Measurements from ENCODE around the gene SCN1B. TPM values are rescaled to one million over a fixed set of nuclear protein-coding genes. Genes with fewer than 3 reads are reported as not detected.
A peak's percentile ranks its signal among the peaks of the same experiment; 100 is the strongest.
"Not testable (repeated sequence)": the region's sequence is repeated elsewhere in the genome, so short reads cannot be mapped to it uniquely, and the experiment has no call there.

Gene SCN1B
- total and polyA plus RNA-seq, 5 donors: 74.3 to 134 (median 88.1) TPM

DNA sequence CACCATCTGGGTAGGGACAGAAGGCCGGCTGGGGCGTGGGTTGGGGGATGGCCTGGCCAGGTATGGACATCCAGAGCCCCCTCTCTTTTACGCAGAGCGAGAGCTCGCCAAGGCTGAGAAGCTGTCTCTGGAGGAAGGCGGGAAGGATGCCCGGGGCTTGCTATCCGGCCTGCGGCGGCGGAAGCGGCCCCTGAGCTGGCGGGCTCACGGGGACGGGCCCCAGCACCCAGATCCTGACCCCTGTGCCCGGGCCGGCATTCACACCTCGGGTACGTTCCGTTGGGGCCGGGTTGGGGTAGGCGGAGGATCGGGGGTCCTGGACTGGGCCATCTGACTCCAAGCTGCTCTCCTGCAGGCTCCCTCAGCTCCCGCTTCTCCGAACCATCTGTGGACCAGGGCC is 8.7 kb upstream of the SCN1B start:
- WGBS: 96% methylated on average over 25 of the region's 25 CpGs
- ATAC-seq: no peak
- DNase-seq: no peak
- Histone ChIP-seq H3K9me3 (ENCODE audit: control insufficient read depth, low read length) (no peaks in the 10 kb centered on the region), H3K4me3 (ENCODE audit: low read length) (no peak overlapping the region), H3K27me3 (ENCODE audit: control insufficient read depth, insufficient read depth) (no peaks in the 10 kb centered on the region), H3K27ac (ENCODE audit: low read length) (no peak overlapping the region), H3K4me1 (ENCODE audit: control insufficient read depth, insufficient read depth, low read length) (no peaks in the 10 kb centered on the region)
- intact Hi-C loops (cut with DNase I): no loop called here

- Histone ChIP-seq H3K4me3 (ENCODE audit: low read length) (no peak overlapping the region), H3K9me3 (ENCODE audit: control insufficient read depth, low read length) (no peaks in the 10 kb centered on the region), H3K4me1 (ENCODE audit: control insufficient read depth, insufficient read depth, low read length) (no peaks in the 10 kb centered on the region), H3K27ac (ENCODE audit: low read length) (no peak overlapping the region), H3K27me3 (ENCODE audit: control insufficient read depth, insufficient read depth) (no peaks in the 10 kb centered on the region)
- intact Hi-C loops (cut with DNase I): no loop called here
- ATAC-seq (peak in 1 of 2 donors; percentile 2), DNase-seq (no peak)
- WGBS: 79% methylated on average over 14 of the region's 14 CpGs
These were observed 7.8 kb upstream of the SCN1B start for GRCh38 chr19:35022460-35022859.

- Histone ChIP-seq H3K27me3 (ENCODE audit: control insufficient read depth, insufficient read depth) (no peaks in the 10 kb centered on the region), H3K4me3 (ENCODE audit: low read length) (no peak overlapping the region), H3K9me3 (ENCODE audit: control insufficient read depth, low read length) (no peaks in the 10 kb centered on the region), H3K27ac (ENCODE audit: low read length) (no peak overlapping the region), H3K4me1 (ENCODE audit: control insufficient read depth, insufficient read depth, low read length) (no peaks in the 10 kb centered on the region)
- peak in 2 of 3 donors; percentile 57 to 73 for DNase-seq
- intact Hi-C loops (cut with DNase I): no loop called here
- ATAC-seq: no peak
- WGBS: 83% methylated on average over 19 of the region's 19 CpGs
These were observed 6.8 kb upstream of the SCN1B start for GRCh38 chr19:35023428-35023827.

DNA sequence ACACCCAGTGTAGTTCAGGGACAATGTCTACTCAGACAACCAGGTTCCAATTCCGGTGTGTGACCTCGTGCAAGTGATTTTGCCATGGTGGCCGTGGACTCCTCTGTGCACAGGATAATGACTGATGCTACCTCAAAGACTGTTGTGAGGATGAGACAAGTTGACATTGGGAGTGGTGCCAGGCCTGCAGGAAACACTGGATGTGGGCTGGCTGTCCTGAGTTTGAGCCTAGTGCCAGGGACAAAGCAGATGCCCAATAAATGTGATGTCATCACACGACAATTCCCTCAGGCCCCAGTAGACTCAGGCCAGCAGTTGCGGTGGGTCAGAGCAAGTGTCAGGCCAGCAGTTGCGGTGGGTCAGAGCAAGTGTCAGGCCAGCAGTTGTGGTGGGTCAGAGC is 6.2 kb upstream of the SCN1B start:
- WGBS: 75% methylated on average over 6 of the region's 6 CpGs
- H3K4me3 ChIP-seq (ENCODE audit: low read length): no peak overlapping the region
- H3K9me3 ChIP-seq (ENCODE audit: control insufficient read depth, low read length): no peaks in the 10 kb centered on the region
- ATAC-seq: no peak
- H3K27ac ChIP-seq (ENCODE audit: low read length): no peak overlapping the region
- no peak for DNase-seq
- intact Hi-C loops (cut with DNase I): no loop called here
- no peaks in the 10 kb centered on the region for H3K27me3 ChIP-seq (ENCODE audit: control insufficient read depth, insufficient read depth)
- H3K4me1 ChIP-seq (ENCODE audit: control insufficient read depth, insufficient read depth, low read length): no peaks in the 10 kb centered on the region

- peaks cover 2% of the 10 kb centered on the region for H3K4me1 ChIP-seq (ENCODE audit: control insufficient read depth, insufficient read depth, low read length)
- DNase-seq: peak in 2 of 3 donors; percentile 39 to 45
- no peak overlapping the region for H3K4me3 ChIP-seq (ENCODE audit: low read length)
- H3K27ac ChIP-seq (ENCODE audit: low read length): no peak overlapping the region
- H3K27me3 ChIP-seq (ENCODE audit: control insufficient read depth, insufficient read depth): no peaks in the 10 kb centered on the region
- H3K9me3 ChIP-seq (ENCODE audit: control insufficient read depth, low read length): no peaks in the 10 kb centered on the region
- intact Hi-C loops (cut with DNase I): no loop called here
- ATAC-seq: no peak
- WGBS: 88% methylated on average over 21 of the region's 21 CpGs
These were observed 4.3 kb upstream of the SCN1B start for GRCh38 chr19:35025969-35026368.

DNA sequence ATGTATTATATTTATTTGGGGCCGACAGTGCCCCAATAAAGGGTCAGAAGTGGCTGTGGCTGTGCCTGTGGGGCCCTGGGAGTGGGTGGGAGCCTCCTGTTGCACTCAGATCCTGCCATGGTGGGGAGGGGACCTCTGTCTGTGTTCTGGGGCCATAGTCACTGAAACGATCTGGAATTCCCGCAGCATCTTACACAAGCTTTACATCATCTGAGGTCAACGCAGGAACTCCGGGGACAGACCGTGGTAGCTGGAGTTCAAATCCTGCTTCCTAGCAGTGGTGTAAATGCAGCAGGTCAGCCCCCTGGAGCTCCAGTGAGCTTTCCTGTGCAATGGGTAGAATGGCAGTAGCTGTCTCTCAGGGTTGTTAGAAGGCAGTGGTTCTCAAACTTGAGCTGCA is 3.9 kb upstream of the SCN1B start:
- ATAC-seq: no peak
- Histone ChIP-seq H3K9me3 (ENCODE audit: control insufficient read depth, low read length) (no peaks in the 10 kb centered on the region), H3K27me3 (ENCODE audit: control insufficient read depth, insufficient read depth) (no peaks in the 10 kb centered on the region), H3K4me3 (ENCODE audit: low read length) (no peak overlapping the region), H3K4me1 (ENCODE audit: control insufficient read depth, insufficient read depth, low read length) (peaks cover 2% of the 10 kb centered on the region), H3K27ac (ENCODE audit: low read length) (no peak overlapping the region)
- DNase-seq: no peak
- intact Hi-C loops (cut with DNase I): no loop called here
- WGBS: 76% methylated on average over 6 of the region's 6 CpGs

DNA sequence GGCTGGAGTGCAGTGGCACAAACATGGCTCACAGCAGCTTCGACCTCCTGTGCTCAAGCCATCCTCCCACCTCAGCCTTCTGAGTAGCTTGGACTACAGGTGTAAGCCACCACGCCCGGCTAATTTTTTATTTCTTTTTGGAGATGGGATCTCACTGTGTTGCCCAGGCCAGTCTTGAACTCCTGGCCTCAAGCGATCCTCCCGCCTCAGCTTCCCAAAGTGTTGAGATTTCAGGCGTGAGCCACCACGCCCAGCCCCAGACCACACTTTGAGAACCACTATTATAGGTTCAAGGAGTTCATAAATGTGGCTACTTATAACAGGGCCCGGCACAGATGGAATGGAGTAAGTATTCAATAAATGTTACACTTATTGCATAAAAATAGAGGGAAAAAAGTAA is 3.3 kb upstream of the SCN1B start:
- no peak overlapping the region for H3K4me3 ChIP-seq (ENCODE audit: low read length)
- 87% methylated on average over 8 of the region's 8 CpGs for WGBS

GRCh38 chr19:35027851-35028599 is 2.2 kb upstream of the SCN1B start:
- Histone ChIP-seq H3K4me3 (ENCODE audit: low read length) (no peak overlapping the region), H3K27me3 (ENCODE audit: control insufficient read depth, insufficient read depth) (no peaks in the 10 kb centered on the region), H3K27ac (ENCODE audit: low read length) (peak overlapping the region; percentile 12), H3K4me1 (ENCODE audit: control insufficient read depth, insufficient read depth, low read length) (peaks cover 2% of the 10 kb centered on the region), H3K9me3 (ENCODE audit: control insufficient read depth, low read length) (no peaks in the 10 kb centered on the region)
- intact Hi-C loops (cut with DNase I): no loop called here
- DNase-seq (peak; percentile 57 to 77 (median 70)), ATAC-seq (peak; percentile 29 to 35)
- WGBS: 66% methylated on average over 7 of the region's 7 CpGs

More for the DNA sequence above, 3.3 kb upstream of the SCN1B start:
- intact Hi-C loops (cut with DNase I): no loop called here
- ATAC-seq (no peak), DNase-seq (no peak)
- Histone ChIP-seq H3K27me3 (ENCODE audit: control insufficient read depth, insufficient read depth) (no peaks in the 10 kb centered on the region), H3K9me3 (ENCODE audit: control insufficient read depth, low read length) (no peaks in the 10 kb centered on the region), H3K4me1 (ENCODE audit: control insufficient read depth, insufficient read depth, low read length) (peaks cover 2% of the 10 kb centered on the region), H3K27ac (ENCODE audit: low read length) (no peak overlapping the region)

GRCh38 chr19:35028600-35028885 is 1.7 kb upstream of the SCN1B start:
- H3K27ac ChIP-seq (ENCODE audit: low read length); H3K9me3 ChIP-seq (ENCODE audit: control insufficient read depth, low read length); intact Hi-C loops (cut with DNase I); ATAC-seq; DNase-seq; H3K4me3 ChIP-seq (ENCODE audit: low read length); H3K4me1 ChIP-seq (ENCODE audit: control insufficient read depth, insufficient read depth, low read length); H3K27me3 ChIP-seq (ENCODE audit: control insufficient read depth, insufficient read depth): not testable (repeated sequence)
- WGBS: 91% methylated on average over 3 of the region's 3 CpGs

GRCh38 chr19:35029275-35029736 is 964 bp upstream of the SCN1B start:
- H3K27ac ChIP-seq (ENCODE audit: low read length); intact Hi-C loops (cut with DNase I); DNase-seq; H3K4me1 ChIP-seq (ENCODE audit: control insufficient read depth, insufficient read depth, low read length); H3K9me3 ChIP-seq (ENCODE audit: control insufficient read depth, low read length); H3K4me3 ChIP-seq (ENCODE audit: low read length); H3K27me3 ChIP-seq (ENCODE audit: control insufficient read depth, insufficient read depth); ATAC-seq: not testable (repeated sequence)
- 73% methylated on average over 11 of the region's 11 CpGs for WGBS

DNA sequence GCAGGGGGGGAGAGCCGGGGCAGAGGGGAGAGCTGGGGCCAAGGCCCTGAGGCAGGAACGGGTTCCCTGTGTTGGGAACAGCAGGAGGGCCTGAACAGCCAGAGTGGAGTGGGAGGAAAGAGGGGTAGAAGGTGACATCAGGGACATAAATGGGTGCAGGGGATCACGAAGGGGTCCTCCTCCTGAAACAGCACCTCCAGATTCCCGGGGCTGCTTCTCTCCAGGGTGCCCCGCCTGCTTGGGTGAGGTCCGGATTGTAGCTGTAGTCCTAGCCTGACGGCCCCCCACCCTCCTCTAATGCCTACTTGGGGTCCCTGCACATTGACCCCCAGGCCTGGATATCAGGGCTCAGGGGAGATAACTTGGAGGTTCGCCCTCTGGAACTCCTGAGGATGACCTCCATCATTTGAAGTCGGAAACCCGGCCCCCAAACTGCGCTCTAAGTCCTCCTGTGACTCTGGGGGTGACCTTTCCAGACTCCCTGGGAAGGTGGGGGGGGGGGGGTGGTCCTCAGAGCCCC is 473 bp upstream of the SCN1B start:
- Histone ChIP-seq H3K27ac (ENCODE audit: low read length) (peak overlapping the region; percentile 66), H3K4me1 (ENCODE audit: control insufficient read depth, insufficient read depth, low read length) (peaks cover 2% of the 10 kb centered on the region)
- peak in 1 of 2 donors; percentile 17 for ATAC-seq

More for the DNA sequence above, 473 bp upstream of the SCN1B start:
- WGBS: 21% methylated on average over 11 of the region's 11 CpGs
- DNase-seq: peak in 2 of 3 donors; percentile 55 to 60
- Histone ChIP-seq H3K4me3 (ENCODE audit: low read length) (peak overlapping the region; percentile 90), H3K27me3 (ENCODE audit: control insufficient read depth, insufficient read depth) (no peaks in the 10 kb centered on the region), H3K9me3 (ENCODE audit: control insufficient read depth, low read length) (no peaks in the 10 kb centered on the region)
- intact Hi-C loops (cut with DNase I): no loop called here

Data from right cardiac atrium (tissue), 5 donors.